ENCODE measurements around the gene GLB1L.

Gene GLB1L

GRCh38 chr2:219228041-219228910 lies 17.0 kb downstream of the GLB1L start:
- peak overlapping the region; percentile 94 for H3K4me3 ChIP-seq (ENCODE audit: low read depth, low read length)

GRCh38 chr2:219225350-219225749 lies 19.9 kb downstream of the GLB1L start:
- no peak overlapping the region for H3K4me3 ChIP-seq (ENCODE audit: low read depth, low read length)

- H3K4me3 ChIP-seq (ENCODE audit: low read depth, low read length), result no peak overlapping the region
Observed at GRCh38 chr2:219223831-219224610, 21.2 kb downstream of the GLB1L start.

GRCh38 chr2:219221957-219222518 lies 23.2 kb downstream of the GLB1L start:
- no peak overlapping the region for H3K4me3 ChIP-seq (ENCODE audit: low read depth, low read length)

GRCh38 chr2:219220652-219221402 lies 24.4 kb downstream of the GLB1L start:
- H3K4me3 ChIP-seq (ENCODE audit: low read depth, low read length), result no peak overlapping the region

- H3K4me3 ChIP-seq (ENCODE audit: low read depth, low read length), result no peak overlapping the region
Observed at GRCh38 chr2:219219784-219220532, 25.3 kb downstream of the GLB1L start.

GRCh38 chr2:219218732-219219701 lies 26.2 kb downstream of the GLB1L start, which contains the start of gene ABCB6:
Gene ABCB6 (minus strand): TSS chr2:219218958. CDS start chr2:219218673, 285 bp downstream.
- H3K4me3 ChIP-seq (ENCODE audit: low read depth, low read length), result peak within 1 kb of the TSS; percentile 63

GRCh38 chr2:219218217-219218731 lies 27.0 kb downstream of the GLB1L start:
- peak overlapping the region; percentile 63 for H3K4me3 ChIP-seq (ENCODE audit: low read depth, low read length)

GRCh38 chr2:219216535-219216915 lies 28.7 kb downstream of the GLB1L start:
- no peak overlapping the region for H3K4me3 ChIP-seq (ENCODE audit: low read depth, low read length)

GRCh38 chr2:219215871-219216534 lies 29.2 kb downstream of the GLB1L start:
- H3K4me3 ChIP-seq (ENCODE audit: low read depth, low read length), result no peak overlapping the region

- H3K4me3 ChIP-seq (ENCODE audit: low read depth, low read length), result no peak overlapping the region
Observed at GRCh38 chr2:219214786-219215185, 30.5 kb downstream of the GLB1L start.

GRCh38 chr2:219214141-219214540 lies 31.1 kb downstream of the GLB1L start:
- no peak overlapping the region for H3K4me3 ChIP-seq (ENCODE audit: low read depth, low read length)

GRCh38 chr2:219213486-219214071 lies 31.7 kb downstream of the GLB1L start:
- no peak overlapping the region for H3K4me3 ChIP-seq (ENCODE audit: low read depth, low read length)

GRCh38 chr2:219213026-219213415 lies 32.2 kb downstream of the GLB1L start:
- H3K4me3 ChIP-seq (ENCODE audit: low read depth, low read length), result no peak overlapping the region

- no peak overlapping the region for H3K4me3 ChIP-seq (ENCODE audit: low read depth, low read length)
Observed at GRCh38 chr2:219210886-219211362, 34.3 kb downstream of the GLB1L start.

GRCh38 chr2:219210196-219210885 lies 34.9 kb downstream of the GLB1L start:
- no peak overlapping the region for H3K4me3 ChIP-seq (ENCODE audit: low read depth, low read length)
